ENCODE data around the gene EXT2. TPM values are rescaled to one million over a fixed set of nuclear protein-coding genes. Genes with fewer than 3 reads are reported as not detected.
A peak's percentile ranks its signal among the peaks of the same experiment; 100 is the strongest.

The EXT2 gene
- total RNA-seq, 1 donor from 2014 or later, result 106 TPM

- DNase-seq (ENCODE audit: low spot score), result no peak
- Mint-ChIP-seq H3K27ac (ENCODE audit: unreplicated experiment) (no peak overlapping the region), H3K27me3 (ENCODE audit: low read depth) (peaks cover 23% of the 10 kb centered on the region), H3K4me1 (ENCODE audit: low read depth) (peaks cover 22% of the 10 kb centered on the region), H3K4me3 (ENCODE audit: unreplicated experiment) (peak overlapping the region; percentile 46), H3K36me3 (ENCODE audit: low read depth) (peaks cover 3% of the 10 kb centered on the region), H3K9me3 (ENCODE audit: low read depth) (no peaks in the 10 kb centered on the region)
- TF ChIP-seq CTCF (IDR thresholded peaks at IDR 0.05), result peak; percentile 88
Observed at GRCh38 chr11:44094260-44094868, 1.1 kb upstream of the EXT2 start.

GRCh38 chr11:44096360-44097185 is 1.1 kb downstream of the EXT2 start:
- H3K27ac Mint-ChIP-seq (ENCODE audit: unreplicated experiment), result peak overlapping the region; percentile 32
- peak overlapping the region; percentile 83 for H3K4me3 Mint-ChIP-seq (ENCODE audit: unreplicated experiment)
- H3K27me3 Mint-ChIP-seq (ENCODE audit: low read depth), result peaks cover 9% of the 10 kb centered on the region
- H3K4me1 Mint-ChIP-seq (ENCODE audit: low read depth), result peaks cover 22% of the 10 kb centered on the region
- no peak for TF ChIP-seq CTCF (IDR thresholded peaks at IDR 0.05)
- DNase-seq (ENCODE audit: low spot score), result peak; percentile 93
- H3K36me3 Mint-ChIP-seq (ENCODE audit: low read depth), result no peaks in the 10 kb centered on the region
- H3K9me3 Mint-ChIP-seq (ENCODE audit: low read depth), result no peaks in the 10 kb centered on the region

- TF ChIP-seq CTCF (IDR thresholded peaks at IDR 0.05), result no peak
- Mint-ChIP-seq H3K4me3 (ENCODE audit: unreplicated experiment) (no peak overlapping the region), H3K27me3 (ENCODE audit: low read depth) (peaks cover 3% of the 10 kb centered on the region), H3K4me1 (ENCODE audit: low read depth) (peaks cover 22% of the 10 kb centered on the region), H3K9me3 (ENCODE audit: low read depth) (no peaks in the 10 kb centered on the region), H3K36me3 (ENCODE audit: low read depth) (no peaks in the 10 kb centered on the region), H3K27ac (ENCODE audit: unreplicated experiment) (no peak overlapping the region)
- DNase-seq (ENCODE audit: low spot score), result no peak
Observed at GRCh38 chr11:44097821-44098220, 2.3 kb downstream of the EXT2 start.

- no peak overlapping the region for H3K4me3 Mint-ChIP-seq (ENCODE audit: unreplicated experiment)
- H3K27ac Mint-ChIP-seq (ENCODE audit: unreplicated experiment), result no peak overlapping the region
- no peaks in the 10 kb centered on the region for H3K9me3 Mint-ChIP-seq (ENCODE audit: low read depth)
- no peaks in the 10 kb centered on the region for H3K36me3 Mint-ChIP-seq (ENCODE audit: low read depth)
- peaks cover 10% of the 10 kb centered on the region for H3K4me1 Mint-ChIP-seq (ENCODE audit: low read depth)
- no peak for DNase-seq (ENCODE audit: low spot score)
- H3K27me3 Mint-ChIP-seq (ENCODE audit: low read depth), result no peaks in the 10 kb centered on the region
- no peak for TF ChIP-seq CTCF (IDR thresholded peaks at IDR 0.05)
Observed at GRCh38 chr11:44101098-44101497, 5.6 kb downstream of the EXT2 start.

GRCh38 chr11:44104481-44105294 is 9.2 kb downstream of the EXT2 start:
- no peaks in the 10 kb centered on the region for H3K9me3 Mint-ChIP-seq (ENCODE audit: low read depth)
- DNase-seq (ENCODE audit: low spot score), result no peak
- peaks cover 7% of the 10 kb centered on the region for H3K36me3 Mint-ChIP-seq (ENCODE audit: low read depth)
- peak; percentile 16 for TF ChIP-seq CTCF (IDR thresholded peaks at IDR 0.05)
- no peak overlapping the region for H3K27ac Mint-ChIP-seq (ENCODE audit: unreplicated experiment)
- H3K4me1 Mint-ChIP-seq (ENCODE audit: low read depth), result no peaks in the 10 kb centered on the region
- no peaks in the 10 kb centered on the region for H3K27me3 Mint-ChIP-seq (ENCODE audit: low read depth)
- H3K4me3 Mint-ChIP-seq (ENCODE audit: unreplicated experiment), result no peak overlapping the region
